ENCODE results near the gene SLC39A5. TPM values are rescaled to one million over a fixed set of nuclear protein-coding genes. Genes with fewer than 3 reads are reported as not detected.

Gene SLC39A5
- total RNA-seq, 2 donors from 2014 or later, result 158 to 163 TPM

DNA sequence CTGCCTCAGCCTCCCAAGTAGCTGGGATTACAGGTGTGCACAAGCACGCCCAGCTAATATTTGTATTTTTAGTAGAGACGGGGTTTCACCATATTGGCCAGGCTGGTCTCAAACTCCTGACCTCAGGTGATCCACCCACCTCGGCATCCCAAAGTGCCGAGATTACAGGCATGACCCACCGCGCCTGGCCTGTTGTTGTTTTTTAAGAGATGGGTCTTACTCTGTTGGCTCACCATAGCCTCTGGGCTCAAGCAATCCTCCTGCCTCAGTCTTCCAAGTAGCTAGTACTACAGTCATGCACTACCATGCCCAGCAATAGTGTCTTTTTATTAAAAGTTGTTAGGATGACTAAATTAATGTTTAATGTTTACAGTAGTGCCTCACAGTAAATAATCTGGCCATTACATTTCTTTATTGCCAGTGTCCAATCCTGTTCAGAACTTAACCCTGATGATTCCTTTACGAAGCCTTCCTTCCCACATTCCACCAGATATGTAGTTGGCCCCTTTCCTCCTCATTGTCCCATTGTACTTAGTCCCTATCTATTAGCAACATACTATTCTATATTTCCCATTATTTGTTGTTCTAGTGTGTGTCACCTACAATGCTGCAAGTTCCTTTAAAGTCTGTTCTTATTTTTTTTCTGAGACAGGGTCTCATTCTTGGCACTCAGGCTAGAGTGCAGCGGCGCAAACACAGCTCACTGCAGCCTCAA lies 31.8 kb upstream of the SLC39A5 start:
- H3K4me3 ChIP-seq, result no peak overlapping the region

GRCh38 chr12:56198836-56199235 lies 31.0 kb upstream of the SLC39A5 start:
- TF ChIP-seq, protein P1, sequence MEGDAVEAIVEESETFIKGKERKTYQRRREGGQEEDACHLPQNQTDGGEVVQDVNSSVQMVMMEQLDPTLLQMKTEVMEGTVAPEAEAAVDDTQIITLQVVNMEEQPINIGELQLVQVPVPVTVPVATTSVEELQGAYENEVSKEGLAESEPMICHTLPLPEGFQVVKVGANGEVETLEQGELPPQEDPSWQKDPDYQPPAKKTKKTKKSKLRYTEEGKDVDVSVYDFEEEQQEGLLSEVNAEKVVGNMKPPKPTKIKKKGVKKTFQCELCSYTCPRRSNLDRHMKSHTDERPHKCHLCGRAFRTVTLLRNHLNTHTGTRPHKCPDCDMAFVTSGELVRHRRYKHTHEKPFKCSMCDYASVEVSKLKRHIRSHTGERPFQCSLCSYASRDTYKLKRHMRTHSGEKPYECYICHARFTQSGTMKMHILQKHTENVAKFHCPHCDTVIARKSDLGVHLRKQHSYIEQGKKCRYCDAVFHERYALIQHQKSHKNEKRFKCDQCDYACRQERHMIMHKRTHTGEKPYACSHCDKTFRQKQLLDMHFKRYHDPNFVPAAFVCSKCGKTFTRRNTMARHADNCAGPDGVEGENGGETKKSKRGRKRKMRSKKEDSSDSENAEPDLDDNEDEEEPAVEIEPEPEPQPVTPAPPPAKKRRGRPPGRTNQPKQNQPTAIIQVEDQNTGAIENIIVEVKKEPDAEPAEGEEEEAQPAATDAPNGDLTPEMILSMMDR (IDR thresholded peaks at IDR 0.05), result no peak
- Histone ChIP-seq H3K9me3 (no peaks in the 10 kb centered on the region), H3K27ac (no peak overlapping the region), H3K4me3 (no peak overlapping the region), H3K36me3 (no peaks in the 10 kb centered on the region), H3K9ac (ENCODE audit: low read depth in 2 of 2, low read length in 2 of 2) (no peak overlapping the region), H3K4me1 (no peaks in the 10 kb centered on the region), H3K27me3 (no peaks in the 10 kb centered on the region)
- intact Hi-C loops (cut with DNase I), result no loop called here
- no peak for DNase-seq

More for the DNA sequence above, 31.8 kb upstream of the SLC39A5 start:
- TF ChIP-seq, protein P1 (IDR thresholded peaks at IDR 0.05), result no peak
- no peak for DNase-seq
- H3K9ac ChIP-seq (ENCODE audit: low read depth in 2 of 2, low read length in 2 of 2), result no peak overlapping the region
- H3K36me3 ChIP-seq, result no peaks in the 10 kb centered on the region
- no peaks in the 10 kb centered on the region for H3K9me3 ChIP-seq
- no peaks in the 10 kb centered on the region for H3K27me3 ChIP-seq
- no peak overlapping the region for H3K27ac ChIP-seq
- intact Hi-C loops (cut with DNase I), result no loop called here
- no peaks in the 10 kb centered on the region for H3K4me1 ChIP-seq

DNA sequence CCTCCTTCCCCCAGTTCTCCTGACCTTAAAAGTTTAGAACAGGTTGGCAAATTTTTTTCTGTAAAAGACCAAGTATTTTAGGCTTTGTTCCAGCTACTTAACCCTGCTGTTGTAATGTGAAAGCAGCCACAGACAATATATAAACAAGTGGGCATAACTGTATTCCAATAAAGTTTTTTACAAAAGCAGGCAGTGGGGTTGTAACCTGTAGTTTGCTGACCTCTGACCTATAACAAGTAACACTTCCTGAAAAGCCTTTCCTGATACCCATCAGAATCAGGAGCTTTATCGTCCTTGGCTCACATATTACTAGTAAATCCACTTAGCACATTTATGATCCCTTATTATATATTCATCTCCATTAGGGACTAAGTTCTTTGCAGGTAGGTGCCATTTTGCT lies 27.5 kb upstream of the SLC39A5 start:
- Histone ChIP-seq H3K9me3 (no peaks in the 10 kb centered on the region), H3K27me3 (no peaks in the 10 kb centered on the region), H3K36me3 (peaks cover under 1% of the 10 kb centered on the region), H3K9ac (ENCODE audit: low read depth in 2 of 2, low read length in 2 of 2) (no peak overlapping the region), H3K4me3 (no peak overlapping the region), H3K4me1 (no peaks in the 10 kb centered on the region), H3K27ac (no peak overlapping the region)
- TF ChIP-seq, protein P1 (IDR thresholded peaks at IDR 0.05), result no peak
- no peak for DNase-seq
- intact Hi-C loops (cut with DNase I), result loop anchor here (10.0 kb wide), 1 partner anchor 92 kb away; no protein-coding TSS in a partner anchor

- no peaks in the 10 kb centered on the region for H3K27me3 ChIP-seq
- H3K4me3 ChIP-seq, result no peak overlapping the region
- H3K27ac ChIP-seq, result no peak overlapping the region
- intact Hi-C loops (cut with DNase I), result loop anchor here (10.0 kb wide), 1 partner anchor 92 kb away; no protein-coding TSS in a partner anchor
- no peaks in the 10 kb centered on the region for H3K9me3 ChIP-seq
- peaks cover 6% of the 10 kb centered on the region for H3K36me3 ChIP-seq
- TF ChIP-seq, protein P1 (IDR thresholded peaks at IDR 0.05), result no peak
- no peak for DNase-seq
- H3K9ac ChIP-seq (ENCODE audit: low read depth in 2 of 2, low read length in 2 of 2), result no peak overlapping the region
- no peaks in the 10 kb centered on the region for H3K4me1 ChIP-seq
These were observed 27.0 kb upstream of the SLC39A5 start for GRCh38 chr12:56202838-56203237.

DNA sequence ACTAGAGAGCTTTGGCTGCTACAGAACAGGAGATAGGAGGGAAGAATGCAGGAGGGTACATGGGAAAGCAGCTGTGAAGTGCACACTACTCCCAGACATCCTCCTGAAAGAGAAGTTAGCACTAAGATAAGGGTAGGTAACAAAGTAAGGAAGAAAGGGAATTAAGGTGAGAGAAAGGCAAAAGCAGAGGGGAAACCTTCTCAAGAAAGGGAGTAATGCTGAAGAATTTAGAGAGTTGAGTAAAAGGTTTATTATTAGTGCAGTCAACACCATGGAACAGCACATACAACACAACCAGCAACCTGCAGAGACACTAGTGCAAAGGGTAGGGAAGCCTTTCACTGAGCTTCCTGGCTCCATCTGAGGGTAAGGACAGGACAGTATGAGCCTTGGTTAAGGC lies 25.6 kb upstream of the SLC39A5 start:
- Histone ChIP-seq H3K9me3 (no peaks in the 10 kb centered on the region), H3K27ac (no peak overlapping the region), H3K4me1 (no peaks in the 10 kb centered on the region), H3K4me3 (no peak overlapping the region), H3K27me3 (no peaks in the 10 kb centered on the region), H3K36me3 (peaks cover 11% of the 10 kb centered on the region), H3K9ac (ENCODE audit: low read depth in 2 of 2, low read length in 2 of 2) (no peak overlapping the region)
- intact Hi-C loops (cut with DNase I), result loop anchor here (10.0 kb wide), 1 partner anchor 91 kb away; no protein-coding TSS in a partner anchor
- DNase-seq, result no peak
- TF ChIP-seq, protein P1 (IDR thresholded peaks at IDR 0.05), result no peak

Data from colonic mucosa (tissue), 4 donors.